C4-2B (cell line): Measurements from ENCODE around the gene NSL1.

ENCODE experiments used
- ZFX ChIP-seq: fragments of 450-650 bp; IDR thresholded peaks from 2 replicates; pipeline ENCODE4 v1.6.1; 2017
- TF ChIP-seq, protein P1 (sequence below): fragments of 450-650 bp; conservative IDR thresholded peaks from 2 replicates; pipeline ENCODE4 v1.5.1; 2017; ENCODE audit warnings: mild to moderate bottlenecking

DNA sequence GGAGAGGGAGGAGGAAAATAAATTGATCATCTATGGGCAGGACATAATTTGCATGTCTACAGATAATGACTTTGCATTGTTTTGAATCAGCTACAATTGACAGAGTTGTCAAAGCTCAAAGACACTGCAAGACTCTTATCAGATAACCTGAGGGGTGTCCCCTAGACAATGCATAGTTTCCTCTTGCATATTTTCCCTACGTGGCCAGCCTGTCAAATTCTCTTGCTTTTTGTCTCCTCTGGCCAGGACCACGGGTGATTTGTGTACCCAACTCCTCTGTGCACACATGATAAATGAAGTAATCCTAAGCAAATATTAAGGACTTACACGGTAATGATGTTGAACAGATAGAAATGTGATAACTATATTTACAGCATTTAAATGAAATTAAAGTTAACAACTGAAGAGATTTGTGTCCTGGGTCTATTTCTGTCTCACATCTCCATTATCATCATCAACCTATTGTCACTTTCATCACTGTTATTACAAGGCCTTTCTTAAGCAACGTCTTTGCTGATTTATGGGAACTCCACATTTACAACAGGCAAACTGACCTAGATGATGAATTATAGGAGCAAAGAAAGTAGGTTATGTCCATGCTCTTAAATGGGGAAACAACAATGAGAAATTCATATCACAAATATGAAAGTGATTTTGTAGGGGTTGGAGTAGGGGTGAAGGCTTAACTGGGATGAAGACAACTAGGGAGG lies 110.7 kb downstream of the NSL1 start:
- TF ChIP-seq, protein P1, sequence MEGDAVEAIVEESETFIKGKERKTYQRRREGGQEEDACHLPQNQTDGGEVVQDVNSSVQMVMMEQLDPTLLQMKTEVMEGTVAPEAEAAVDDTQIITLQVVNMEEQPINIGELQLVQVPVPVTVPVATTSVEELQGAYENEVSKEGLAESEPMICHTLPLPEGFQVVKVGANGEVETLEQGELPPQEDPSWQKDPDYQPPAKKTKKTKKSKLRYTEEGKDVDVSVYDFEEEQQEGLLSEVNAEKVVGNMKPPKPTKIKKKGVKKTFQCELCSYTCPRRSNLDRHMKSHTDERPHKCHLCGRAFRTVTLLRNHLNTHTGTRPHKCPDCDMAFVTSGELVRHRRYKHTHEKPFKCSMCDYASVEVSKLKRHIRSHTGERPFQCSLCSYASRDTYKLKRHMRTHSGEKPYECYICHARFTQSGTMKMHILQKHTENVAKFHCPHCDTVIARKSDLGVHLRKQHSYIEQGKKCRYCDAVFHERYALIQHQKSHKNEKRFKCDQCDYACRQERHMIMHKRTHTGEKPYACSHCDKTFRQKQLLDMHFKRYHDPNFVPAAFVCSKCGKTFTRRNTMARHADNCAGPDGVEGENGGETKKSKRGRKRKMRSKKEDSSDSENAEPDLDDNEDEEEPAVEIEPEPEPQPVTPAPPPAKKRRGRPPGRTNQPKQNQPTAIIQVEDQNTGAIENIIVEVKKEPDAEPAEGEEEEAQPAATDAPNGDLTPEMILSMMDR, result no peak
- TF ChIP-seq ZFX, result no peak
